Measurements from ENCODE around the gene CAMTA1.

Gene CAMTA1

GRCh38 chr1:7441143-7441841 is 656.0 kb downstream of the CAMTA1 start:
- H3K27ac ChIP-seq = no peak overlapping the region
- DNase-seq (ENCODE audit: low read depth, low spot score) = no peak

DNA sequence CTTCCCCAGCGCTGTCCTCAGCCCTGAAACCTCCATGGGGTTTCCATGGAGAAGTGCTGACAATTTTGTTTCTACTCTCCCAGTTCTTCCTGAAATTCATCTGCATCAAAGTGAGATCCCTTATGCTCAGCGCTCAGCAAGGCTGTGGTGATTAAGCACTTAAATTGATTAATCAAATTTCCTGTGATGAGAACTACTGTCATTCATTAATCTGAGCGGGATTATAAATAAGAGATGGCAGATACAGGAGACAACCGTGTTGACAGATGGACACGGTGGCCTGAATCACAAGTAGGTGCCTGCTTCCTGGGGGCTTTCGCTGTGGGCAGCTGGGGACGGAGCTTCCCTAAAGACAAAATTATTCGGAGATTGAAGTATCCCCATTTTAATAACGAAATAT is 656.8 kb downstream of the CAMTA1 start:
- no peak overlapping the region for H3K27ac ChIP-seq
- DNase-seq (ENCODE audit: low read depth, low spot score) = no peak

DNA sequence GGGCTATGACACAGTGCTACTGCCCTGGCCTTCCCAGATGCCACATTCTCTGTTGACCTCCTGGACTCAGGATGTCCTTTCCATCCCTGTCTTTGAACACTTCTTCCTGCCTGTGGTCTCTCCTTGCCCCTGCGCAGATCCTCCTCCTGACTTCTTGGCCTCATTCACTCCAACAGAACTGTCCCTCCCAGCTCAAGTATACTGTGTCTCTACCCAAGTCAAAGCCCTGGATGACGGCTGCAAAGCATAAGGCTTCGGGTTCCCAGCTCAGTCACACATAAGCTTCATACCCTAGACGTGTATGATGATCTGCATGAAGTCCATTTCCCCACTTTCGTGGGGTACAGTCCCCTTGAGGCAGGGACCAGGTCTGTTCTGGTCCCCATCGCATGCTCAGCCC is 657.7 kb downstream of the CAMTA1 start:
- DNase-seq (ENCODE audit: low read depth, low spot score) = no peak
- H3K27ac ChIP-seq = no peak overlapping the region

GRCh38 chr1:7444363-7444762 is 659.1 kb downstream of the CAMTA1 start:
- no peak overlapping the region for H3K27ac ChIP-seq
- DNase-seq (ENCODE audit: low read depth, low spot score) = no peak

- no peak overlapping the region for H3K27ac ChIP-seq
- no peak for DNase-seq (ENCODE audit: low read depth, low spot score)
Observed at GRCh38 chr1:7447093-7447492, 661.8 kb downstream of the CAMTA1 start.

- DNase-seq (ENCODE audit: low read depth, low spot score) = no peak
- H3K27ac ChIP-seq = no peak overlapping the region
Observed at GRCh38 chr1:7447736-7448135, 662.5 kb downstream of the CAMTA1 start.

GRCh38 chr1:7448986-7449385 is 663.7 kb downstream of the CAMTA1 start:
- no peak overlapping the region for H3K27ac ChIP-seq
- DNase-seq (ENCODE audit: low read depth, low spot score) = no peak

DNA sequence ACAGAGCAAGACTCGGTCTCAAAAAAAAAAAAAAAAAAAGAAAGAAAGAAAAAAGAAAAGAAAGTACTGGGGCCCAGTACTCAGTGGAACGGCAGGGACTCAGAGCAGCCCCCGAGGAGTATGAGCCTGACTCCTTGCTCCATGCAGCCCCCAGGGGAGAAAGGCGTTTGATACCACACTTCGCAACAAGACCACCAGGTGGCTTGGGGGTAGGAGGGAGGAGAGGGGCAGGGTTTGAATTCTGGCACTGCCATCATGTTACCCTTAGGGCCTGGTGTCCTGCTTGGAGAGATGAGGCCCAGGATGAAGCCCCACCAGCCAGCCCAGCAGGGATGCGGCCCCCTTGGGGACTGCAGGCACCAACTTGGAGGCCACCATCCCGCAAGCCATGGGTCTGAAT is 664.5 kb downstream of the CAMTA1 start:
- H3K27ac ChIP-seq = no peak overlapping the region
- no peak for DNase-seq (ENCODE audit: low read depth, low spot score)

- H3K27ac ChIP-seq = no peak overlapping the region
- DNase-seq (ENCODE audit: low read depth, low spot score) = no peak
Observed at GRCh38 chr1:7450838-7451237, 665.6 kb downstream of the CAMTA1 start.

GRCh38 chr1:7453038-7453437 is 667.8 kb downstream of the CAMTA1 start:
- H3K27ac ChIP-seq = no peak overlapping the region

DNA sequence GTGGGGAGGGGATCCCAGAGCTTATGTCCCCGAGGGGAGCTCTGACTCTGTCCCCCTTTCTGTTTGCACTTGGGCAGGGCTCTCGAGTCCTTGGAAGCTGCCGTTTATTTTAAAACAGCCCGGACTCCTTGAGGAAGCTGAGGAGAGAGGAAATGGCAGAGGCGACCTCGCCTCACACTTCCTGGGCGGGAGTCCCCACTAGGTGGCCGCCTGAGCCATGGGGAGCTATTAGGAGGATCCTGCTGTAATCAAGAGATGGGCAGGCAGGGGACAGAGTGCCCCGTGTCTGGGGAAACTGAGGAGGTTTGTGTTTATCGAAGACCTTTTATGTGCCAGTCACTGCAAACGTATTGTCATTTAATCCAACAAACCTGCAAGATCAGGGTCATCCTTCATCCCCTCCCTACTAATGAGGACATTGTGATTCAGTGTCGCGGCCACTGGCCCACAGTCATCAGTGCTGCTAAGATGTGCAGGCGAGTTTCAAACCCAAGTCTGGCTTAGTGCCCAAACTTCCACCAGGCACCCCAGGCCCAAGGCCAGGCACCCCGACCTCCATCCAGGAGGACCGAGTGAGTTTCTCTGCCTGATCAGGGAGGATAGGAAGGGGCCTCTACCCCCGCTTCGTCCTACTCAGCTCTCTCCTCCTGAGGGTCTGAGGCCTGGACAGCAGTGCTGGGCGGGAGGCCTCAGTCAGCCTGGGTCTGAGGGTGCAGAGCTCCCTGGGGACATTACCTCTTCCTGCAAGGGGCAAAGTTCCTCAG is 669.0 kb downstream of the CAMTA1 start:
- no peak for DNase-seq (ENCODE audit: low read depth, low spot score)

More at GRCh38 chr1:7453038-7453437, 667.8 kb downstream of the CAMTA1 start:
- DNase-seq (ENCODE audit: low read depth, low spot score) = no peak

GRCh38 chr1:7454895-7455784 is 669.9 kb downstream of the CAMTA1 start:
- no peak overlapping the region for H3K27ac ChIP-seq
- no peak for DNase-seq (ENCODE audit: low read depth, low spot score)

More for the DNA sequence above, 669.0 kb downstream of the CAMTA1 start:
- no peak overlapping the region for H3K27ac ChIP-seq

DNA sequence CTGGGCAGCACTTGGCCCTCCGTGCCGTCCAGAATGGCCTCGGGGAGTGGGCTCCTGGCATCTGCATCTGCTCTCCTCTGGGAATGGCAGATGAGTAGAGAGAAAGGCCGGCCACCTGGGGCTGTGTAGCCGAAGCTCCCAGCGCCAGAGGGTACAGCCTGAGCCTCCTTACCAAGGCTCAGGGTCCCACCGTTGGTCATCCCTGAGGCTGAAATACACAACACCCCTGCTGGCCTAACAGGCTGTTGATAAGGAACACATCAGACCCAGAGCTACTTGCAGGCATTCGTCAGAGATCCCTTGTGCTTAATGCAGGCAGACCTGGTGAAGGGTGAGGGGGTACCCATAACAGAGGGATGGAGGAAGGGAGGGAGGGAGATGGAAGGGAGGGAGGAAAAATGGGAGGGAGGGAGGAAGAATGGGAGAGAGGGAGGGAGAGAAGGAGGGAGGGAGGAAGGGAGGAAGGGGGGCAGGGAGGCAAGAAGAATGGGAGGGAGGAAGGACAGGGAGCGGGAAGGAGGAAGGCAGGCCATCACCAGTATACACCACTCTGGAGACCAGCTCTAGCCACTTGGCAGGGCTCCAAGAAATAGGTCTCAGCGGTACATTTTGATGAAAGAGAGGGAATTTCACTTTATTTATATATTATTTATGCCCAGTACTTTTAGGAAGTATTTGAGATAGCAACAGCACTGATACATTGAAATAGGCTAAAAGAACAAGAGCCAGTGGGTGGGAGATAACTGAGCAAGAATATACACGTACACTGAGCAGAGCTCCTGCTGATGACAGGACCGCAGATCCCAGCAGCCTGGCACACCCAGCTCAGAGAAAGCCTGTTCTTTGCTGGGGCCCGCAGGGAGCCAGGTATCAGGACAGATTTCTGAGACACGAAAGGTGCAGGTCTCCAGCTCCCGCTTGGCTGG is 670.8 kb downstream of the CAMTA1 start:
- no peak overlapping the region for H3K27ac ChIP-seq
- DNase-seq (ENCODE audit: low read depth, low spot score) = no peak

GRCh38 chr1:7456722-7457082 is 671.4 kb downstream of the CAMTA1 start:
- H3K27ac ChIP-seq = no peak overlapping the region
- DNase-seq (ENCODE audit: low read depth, low spot score) = no peak

- no peak for DNase-seq (ENCODE audit: low read depth, low spot score)
- H3K27ac ChIP-seq = no peak overlapping the region
Observed at GRCh38 chr1:7457811-7458210, 672.6 kb downstream of the CAMTA1 start.

GRCh38 chr1:7458946-7459345 is 673.7 kb downstream of the CAMTA1 start:
- DNase-seq (ENCODE audit: low read depth, low spot score) = no peak
- no peak overlapping the region for H3K27ac ChIP-seq

GRCh38 chr1:7459914-7460313 is 674.7 kb downstream of the CAMTA1 start:
- no peak for DNase-seq (ENCODE audit: low read depth, low spot score)

GRCh38 chr1:7460807-7461206 is 675.6 kb downstream of the CAMTA1 start:
- no peak for DNase-seq (ENCODE audit: low read depth, low spot score)
- no peak overlapping the region for H3K27ac ChIP-seq

More at GRCh38 chr1:7459914-7460313, 674.7 kb downstream of the CAMTA1 start:
- no peak overlapping the region for H3K27ac ChIP-seq

DNA sequence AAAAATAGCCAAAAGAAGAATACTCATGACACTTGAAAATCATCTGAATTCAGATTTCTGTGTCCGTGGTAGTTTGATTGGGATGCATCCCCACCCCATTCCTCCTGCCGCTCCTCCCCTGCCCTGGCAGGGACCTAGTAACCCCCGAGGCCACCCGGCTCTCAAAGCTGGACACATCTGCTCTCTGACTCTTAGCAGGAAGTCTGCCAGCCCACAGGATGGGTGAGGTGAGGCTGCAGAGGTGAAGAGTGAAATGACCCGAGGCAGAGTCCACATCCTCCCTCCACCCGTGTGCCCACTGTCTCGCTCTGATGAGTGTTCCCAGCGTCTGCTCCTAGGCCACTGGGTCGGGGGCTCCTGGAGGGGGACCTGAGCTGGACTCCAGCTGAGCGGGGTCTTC is 677.4 kb downstream of the CAMTA1 start:
- no peak overlapping the region for H3K27ac ChIP-seq
- DNase-seq (ENCODE audit: low read depth, low spot score) = no peak

DNA sequence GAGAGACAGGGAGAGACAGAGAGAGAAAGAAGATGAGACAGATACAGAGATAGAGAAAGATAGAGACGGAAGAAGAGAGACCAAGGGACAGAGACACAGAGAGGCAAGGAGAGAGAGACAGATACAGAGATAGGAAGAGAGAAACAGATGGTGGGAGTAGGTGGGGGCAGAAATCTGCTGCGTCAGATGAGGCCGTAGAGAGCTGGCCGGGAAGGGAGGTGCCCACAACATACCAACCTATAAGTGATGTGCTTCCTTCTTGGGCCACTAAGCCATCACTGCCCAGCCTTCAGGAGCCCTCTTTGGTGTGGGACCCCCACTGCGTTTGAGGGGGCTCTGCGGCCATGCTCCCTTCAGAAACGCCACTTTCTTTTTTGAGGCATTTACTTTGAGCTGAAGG is 678.3 kb downstream of the CAMTA1 start:
- DNase-seq (ENCODE audit: low read depth, low spot score) = no peak
- H3K27ac ChIP-seq = no peak overlapping the region
